Coronary artery (tissue), 2 donors: Measurements from ENCODE around the gene CCDC40.

Source experiments
- DNase-seq: peaks from one replicate; pipeline ENCODE4 v3.0.0-alpha.2; 2017; ENCODE audit warnings: low spot score
- H3K27ac ChIP-seq, 2 donors: fragments of 200-600 bp; sonication (generic); one replicate each; pipeline ENCODE4 v1.5.1; 2016 to 2019
- H3K4me3 ChIP-seq: fragments of 200-600 bp; sonication (generic); 2 replicates; pipeline ENCODE4 v1.5.1; 2016; ENCODE audit warnings: mild to moderate bottlenecking, moderate library complexity
- TF ChIP-seq, protein P1 (sequence below): fragments of 200-600 bp; sonication (generic); IDR thresholded peaks from one replicate; pipeline ENCODE4 v1.5.1; 2019; ENCODE audit warnings: antibody characterized with exemption

The CCDC40 gene

DNA sequence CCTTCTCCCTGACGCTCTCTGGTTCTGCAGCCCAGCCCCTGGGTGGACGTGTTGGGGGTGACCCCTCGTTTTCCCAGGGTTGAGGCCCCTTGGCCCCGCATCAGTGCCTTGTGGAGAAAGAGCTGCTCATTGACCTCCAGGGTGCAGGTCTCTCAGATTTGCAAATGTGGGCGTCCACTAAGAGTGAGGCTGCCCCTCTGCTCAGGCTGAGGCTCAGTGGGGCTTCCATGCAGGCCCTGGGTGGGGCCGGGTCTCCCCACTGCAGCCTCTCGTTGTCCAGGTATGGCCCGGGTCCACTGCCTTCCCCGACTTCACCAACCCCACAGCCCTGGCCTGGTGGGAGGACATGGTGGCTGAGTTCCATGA, 74.0 kb downstream of the CCDC40 start:
- TF ChIP-seq, protein P1, sequence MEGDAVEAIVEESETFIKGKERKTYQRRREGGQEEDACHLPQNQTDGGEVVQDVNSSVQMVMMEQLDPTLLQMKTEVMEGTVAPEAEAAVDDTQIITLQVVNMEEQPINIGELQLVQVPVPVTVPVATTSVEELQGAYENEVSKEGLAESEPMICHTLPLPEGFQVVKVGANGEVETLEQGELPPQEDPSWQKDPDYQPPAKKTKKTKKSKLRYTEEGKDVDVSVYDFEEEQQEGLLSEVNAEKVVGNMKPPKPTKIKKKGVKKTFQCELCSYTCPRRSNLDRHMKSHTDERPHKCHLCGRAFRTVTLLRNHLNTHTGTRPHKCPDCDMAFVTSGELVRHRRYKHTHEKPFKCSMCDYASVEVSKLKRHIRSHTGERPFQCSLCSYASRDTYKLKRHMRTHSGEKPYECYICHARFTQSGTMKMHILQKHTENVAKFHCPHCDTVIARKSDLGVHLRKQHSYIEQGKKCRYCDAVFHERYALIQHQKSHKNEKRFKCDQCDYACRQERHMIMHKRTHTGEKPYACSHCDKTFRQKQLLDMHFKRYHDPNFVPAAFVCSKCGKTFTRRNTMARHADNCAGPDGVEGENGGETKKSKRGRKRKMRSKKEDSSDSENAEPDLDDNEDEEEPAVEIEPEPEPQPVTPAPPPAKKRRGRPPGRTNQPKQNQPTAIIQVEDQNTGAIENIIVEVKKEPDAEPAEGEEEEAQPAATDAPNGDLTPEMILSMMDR: no peak
- DNase-seq: no peak
- Histone ChIP-seq H3K4me3 (no peak overlapping the region), H3K27ac (no peak overlapping the region)

DNA sequence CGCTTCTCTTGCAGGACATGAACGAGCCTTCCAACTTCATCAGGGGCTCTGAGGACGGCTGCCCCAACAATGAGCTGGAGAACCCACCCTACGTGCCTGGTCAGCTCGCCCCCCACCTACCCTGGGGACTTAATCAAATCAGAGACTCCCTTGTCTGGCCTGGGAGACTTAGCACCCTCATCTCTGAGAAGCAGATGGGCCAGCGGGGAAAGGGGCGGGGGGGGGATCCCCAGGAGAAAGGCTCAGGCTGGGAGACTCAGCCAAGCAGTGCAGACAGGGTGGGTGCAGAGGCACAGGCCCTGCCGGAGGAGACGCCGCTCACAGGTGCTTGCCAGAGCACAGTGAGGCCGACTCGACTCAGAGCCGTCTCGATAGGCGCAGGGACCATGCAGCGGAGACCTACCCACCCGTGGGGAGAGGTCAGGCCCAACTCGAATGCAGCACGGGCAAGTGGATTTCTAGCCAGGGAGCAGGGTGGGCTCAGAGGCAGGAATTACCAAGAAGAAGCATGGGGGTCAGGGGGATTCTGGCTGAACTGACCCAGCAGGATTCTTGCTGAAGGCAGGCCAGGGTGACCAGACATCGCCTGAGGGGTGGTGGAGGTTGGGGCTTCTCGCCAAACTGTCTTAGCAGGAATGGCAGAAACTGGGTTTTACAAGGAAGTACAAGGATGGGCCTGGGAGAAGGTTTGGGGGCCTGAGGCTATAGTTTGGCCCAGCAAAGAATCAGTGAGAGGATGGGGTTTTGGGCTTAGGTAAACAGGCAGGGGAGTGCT, 74.7 kb downstream of the CCDC40 start:
- peak; percentile 24 for DNase-seq

DNA sequence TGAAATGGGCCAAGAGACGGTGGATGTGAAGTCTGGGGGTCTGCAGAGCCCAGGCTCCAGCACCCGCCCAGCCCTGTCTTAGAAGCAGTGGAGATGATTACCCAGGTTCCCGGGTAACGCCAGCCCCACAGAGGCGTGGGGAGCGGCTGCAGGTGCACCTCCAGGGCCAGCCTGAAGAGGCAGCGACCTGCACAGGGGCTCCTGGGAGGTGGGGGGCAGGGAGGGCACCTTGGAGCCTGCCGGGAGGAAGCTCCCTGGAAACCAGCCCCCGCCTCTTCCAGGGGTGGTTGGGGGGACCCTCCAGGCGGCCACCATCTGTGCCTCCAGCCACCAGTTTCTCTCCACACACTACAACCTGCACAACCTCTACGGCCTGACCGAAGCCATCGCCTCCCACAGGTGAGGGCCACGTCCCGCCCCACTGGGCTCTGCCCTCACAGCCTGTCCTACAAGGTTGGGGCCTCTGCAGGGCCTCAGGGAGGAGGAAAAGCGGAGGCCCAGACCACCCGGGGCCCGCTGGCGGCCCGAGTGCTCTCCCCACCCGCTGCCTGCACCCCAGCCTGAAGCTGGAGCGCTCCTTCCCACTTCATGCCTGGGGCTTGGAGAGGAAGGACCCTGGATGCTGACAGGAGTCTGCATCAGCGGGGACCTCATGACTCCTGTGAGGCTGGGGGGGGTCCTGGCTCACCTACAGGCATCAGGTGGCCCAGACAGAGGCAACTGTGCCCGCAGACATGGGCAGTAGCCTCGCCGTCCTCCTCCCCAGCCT, 75.4 kb downstream of the CCDC40 start:
- TF ChIP-seq, protein P1: no peak
- Histone ChIP-seq H3K27ac (no peak overlapping the region), H3K4me3 (no peak overlapping the region)
- DNase-seq: no peak

More for the DNA sequence above, 74.7 kb downstream of the CCDC40 start:
- Histone ChIP-seq H3K27ac (no peak overlapping the region), H3K4me3 (no peak overlapping the region)
- TF ChIP-seq, protein P1: no peak

DNA sequence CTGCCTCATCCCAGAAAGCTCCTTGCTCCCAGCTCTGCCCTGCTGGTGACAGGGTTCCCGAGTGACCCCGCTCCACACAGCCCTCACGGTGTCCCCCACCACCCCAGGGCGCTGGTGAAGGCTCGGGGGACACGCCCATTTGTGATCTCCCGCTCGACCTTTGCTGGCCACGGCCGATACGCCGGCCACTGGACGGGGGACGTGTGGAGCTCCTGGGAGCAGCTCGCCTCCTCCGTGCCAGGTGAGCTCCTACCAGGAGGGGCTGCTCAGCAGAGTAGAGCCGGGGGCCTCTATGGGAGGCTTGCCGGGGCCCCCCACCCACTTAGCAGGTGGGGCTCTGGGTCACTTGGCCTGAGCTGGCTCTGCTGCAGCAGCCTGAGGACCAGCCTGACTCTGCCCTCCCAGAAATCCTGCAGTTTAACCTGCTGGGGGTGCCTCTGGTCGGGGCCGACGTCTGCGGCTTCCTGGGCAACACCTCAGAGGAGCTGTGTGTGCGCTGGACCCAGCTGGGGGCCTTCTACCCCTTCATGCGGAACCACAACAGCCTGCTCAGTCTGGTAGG, 76.1 kb downstream of the CCDC40 start:
- H3K27ac ChIP-seq: no peak overlapping the region

DNA sequence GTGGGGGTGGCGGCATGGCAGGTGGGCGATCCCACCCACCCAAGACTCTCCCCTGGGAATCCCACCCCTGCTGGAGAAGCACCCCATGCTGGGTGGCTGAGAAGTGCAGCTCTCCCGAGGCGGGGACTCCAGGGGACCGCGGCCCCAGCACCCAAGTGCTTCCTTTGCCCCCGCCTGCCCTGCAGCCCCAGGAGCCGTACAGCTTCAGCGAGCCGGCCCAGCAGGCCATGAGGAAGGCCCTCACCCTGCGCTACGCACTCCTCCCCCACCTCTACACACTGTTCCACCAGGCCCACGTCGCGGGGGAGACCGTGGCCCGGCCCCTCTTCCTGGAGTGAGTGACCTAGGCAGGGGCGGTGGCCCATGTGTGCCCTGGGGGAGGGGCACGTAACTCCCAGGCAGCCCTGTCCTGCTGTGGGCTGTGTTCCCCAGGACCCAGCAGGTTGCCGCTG, 76.6 kb downstream of the CCDC40 start:
- no peak overlapping the region for H3K4me3 ChIP-seq
- no peak overlapping the region for H3K27ac ChIP-seq
- DNase-seq: no peak
- TF ChIP-seq, protein P1: no peak

More for the DNA sequence above, 76.1 kb downstream of the CCDC40 start:
- TF ChIP-seq, protein P1: no peak
- no peak overlapping the region for H3K4me3 ChIP-seq
- DNase-seq: no peak

DNA sequence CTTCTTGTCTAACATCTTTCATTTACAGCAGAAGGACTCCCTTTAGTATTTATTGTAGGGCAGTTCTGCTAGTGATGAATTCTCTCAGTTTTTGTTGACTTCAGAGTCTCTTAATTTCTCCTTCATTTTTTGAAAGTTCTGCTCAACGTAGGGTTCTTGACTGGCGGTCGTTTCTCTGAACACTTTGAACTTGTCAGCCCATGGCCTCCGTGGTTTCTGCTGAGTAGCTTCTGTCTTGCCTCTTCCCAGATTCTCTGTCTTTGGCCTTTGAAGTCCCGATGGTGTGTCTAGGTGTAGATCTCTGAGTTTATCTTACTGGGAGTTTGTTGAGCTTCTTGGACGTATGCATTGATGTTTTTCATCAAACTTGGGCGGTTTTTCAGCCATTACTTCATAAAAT, 78.3 kb downstream of the CCDC40 start:
- H3K27ac ChIP-seq: no peak overlapping the region
- TF ChIP-seq, protein P1: no peak
- no peak overlapping the region for H3K4me3 ChIP-seq
- no peak for DNase-seq
